CD14-positive monocyte (primary cell): ENCODE results near the gene ATP1A3. TPM values are rescaled to one million over a fixed set of nuclear protein-coding genes. Genes with fewer than 3 reads are reported as not detected.

ENCODE experiments used
- DNase-seq, 3 donors: peaks; one replicate each; pipeline ENCODE4 v3.0.0-alpha.2; 2011 to 2022
- H2AFZ ChIP-seq: 2 replicates; pipeline ENCODE4 v1.6.0; 2012; ENCODE audit warnings: mild to moderate bottlenecking, low read depth, low read length, inconsistent platforms; ENCODE audit not compliant: insufficient read depth, poor library complexity, severe bottlenecking
- H3K27ac ChIP-seq, 2 donors: 1 replicate in 1 of 2; 2 replicates in 1 of 2; pipeline ENCODE4 v1.5.1; 2012 to 2013; ENCODE audit warnings: low read length in 2 of 2, control low read depth in 1 of 2, inconsistent platforms in 1 of 2, low read depth in 1 of 2, mild to moderate bottlenecking in 1 of 2
- H3K27me3 ChIP-seq, 2 donors: one replicate each; pipeline versions ENCODE4 v1.6.0 to v1.6.1; 2011 to 2013; ENCODE audit warnings: low read length in 2 of 2; ENCODE audit not compliant: control insufficient read depth in 2 of 2, insufficient read depth in 2 of 2
- H3K36me3 ChIP-seq, 2 donors: replicated peaks in 1 of 2; 1 replicate in 1 of 2; 2 replicates in 1 of 2; pipeline versions ENCODE4 v1.5.1 to v1.6.1; 2012 to 2013; ENCODE audit warnings: low read length in 2 of 2, control low read depth in 1 of 2, inconsistent platforms in 1 of 2, mild to moderate bottlenecking in 1 of 2; ENCODE audit not compliant: insufficient read depth in 2 of 2, control insufficient read depth in 1 of 2
- H3K4me1 ChIP-seq, 2 donors: 1 replicate in 1 of 2; 2 replicates in 1 of 2; pipeline versions ENCODE4 v1.5.1 to v1.6.1; 2012 to 2013; ENCODE audit warnings: low read length in 2 of 2, control low read depth in 1 of 2, inconsistent platforms in 1 of 2, mild to moderate bottlenecking in 1 of 2, moderate library complexity in 1 of 2; ENCODE audit not compliant: insufficient read depth in 2 of 2, control insufficient read depth in 1 of 2
- H3K4me2 ChIP-seq: replicated peaks from 2 replicates; pipeline ENCODE3; 2012; ENCODE audit warnings: low read length, moderate library complexity, mild to moderate bottlenecking; ENCODE audit not compliant: poor library complexity, severe bottlenecking; ENCODE audit errors: extremely low read depth
- H3K4me3 ChIP-seq, 3 experiments: fragments of 200-600 bp in 1 of 3; sonication (generic) in 1 of 3; replicated peaks in 1 of 3; 1 replicate in 2 of 3; 2 replicates in 1 of 3; pipeline ENCODE4 v1.5.1; 2011 to 2013; ENCODE audit warnings: low read length in 3 of 3, mild to moderate bottlenecking in 3 of 3, control low read depth in 2 of 3, low read depth in 2 of 3, inconsistent platforms in 1 of 3, moderate library complexity in 1 of 3
- H3K79me2 ChIP-seq: 2 replicates; pipeline ENCODE4 v1.6.0; 2012; ENCODE audit warnings: mild to moderate bottlenecking, control low read depth, inconsistent platforms, low read length, moderate library complexity; ENCODE audit not compliant: insufficient read depth
- H3K9ac ChIP-seq: 2 replicates; pipeline ENCODE4 v1.6.0; 2017; ENCODE audit warnings: low read length, mild to moderate bottlenecking; ENCODE audit not compliant: insufficient read depth, poor library complexity, severe bottlenecking
- H3K9me3 ChIP-seq, 2 donors: replicated peaks in 1 of 2; 1 replicate in 1 of 2; 2 replicates in 1 of 2; pipeline versions ENCODE4 v1.5.1 to v1.6.1; 2012 to 2013; ENCODE audit warnings: low read length in 2 of 2, control low read depth in 1 of 2; ENCODE audit not compliant: control insufficient read depth in 1 of 2, insufficient read depth in 1 of 2
- H4K20me1 ChIP-seq: 2 replicates; pipeline ENCODE4 v1.6.0; 2012; ENCODE audit warnings: mild to moderate bottlenecking, low read length, control low read depth, moderate library complexity; ENCODE audit not compliant: insufficient read depth
- H3K27ac Mint-ChIP-seq, 7 donors: one replicate each; pipeline ENCODE4 v1.8.0; 2020; ENCODE audit warnings: mild to moderate bottlenecking in 7 of 7, mixed read lengths in 7 of 7, moderate library complexity in 6 of 7, inconsistent platforms in 2 of 7
- H3K27me3 Mint-ChIP-seq, 3 donors: one replicate each; pipeline ENCODE4 v1.8.0; 2021 to 2022; ENCODE audit warnings: low read depth in 3 of 3, mild to moderate bottlenecking in 3 of 3, mixed read lengths in 3 of 3, moderate library complexity in 3 of 3, inconsistent platforms in 1 of 3
- H3K36me3 Mint-ChIP-seq, 2 donors: one replicate each; pipeline ENCODE4 v1.8.0; 2020; ENCODE audit warnings: mixed read lengths in 2 of 2, inconsistent platforms in 1 of 2, mild to moderate bottlenecking in 1 of 2
- H3K4me1 Mint-ChIP-seq: one replicate; pipeline ENCODE4 v1.8.0; 2020; ENCODE audit warnings: mild to moderate bottlenecking, mixed read lengths
- H3K4me3 Mint-ChIP-seq, 2 donors: one replicate each; pipeline ENCODE4 v1.8.0; 2020; ENCODE audit warnings: mild to moderate bottlenecking in 2 of 2, mixed read lengths in 2 of 2, moderate library complexity in 1 of 2
- H3K9me3 Mint-ChIP-seq, 7 donors: one replicate each; pipeline ENCODE4 v1.8.0; 2020 to 2022; ENCODE audit warnings: mixed read lengths in 7 of 7, mild to moderate bottlenecking in 6 of 7, moderate library complexity in 6 of 7, inconsistent platforms in 2 of 7
- WGBS: methylation state at CpG from one replicate; pipeline ENCODE4 v1.1.5; 2013; ENCODE audit warnings: missing lambda C conversion rate; ENCODE audit not compliant: insufficient coverage; 5-methylcytosine and 5-hydroxymethylcytosine counted together
- intact Hi-C, 2 donors: fragments of 100-400 bp; cut with micrococcal nuclease; formaldehyde crosslinking; loops; one replicate each; pipeline versions ENCODE4 v1.15.0 to v1.15.1; 2023
- polyA plus RNA-seq, 3 donors: library from polyadenylated mRNA; depleted of rRNA in 1 of 3; unstranded in 2 of 3; stranded (reverse) in 1 of 3; fragments of 300-500 nt in 2 of 3; fragments of >200 nt in 1 of 3; fragmentation: Illumina TruSeq in 2 of 3; gene quantifications; 1 replicate in 2 of 3; 2 replicates in 1 of 3; pipeline ENCODE4 v1.2.3, GENCODE V29; 2012 to 2021
- TF ChIP-seq, protein P1 (sequence below): fragments of 200-600 bp; IDR thresholded peaks from one replicate; pipeline ENCODE4 v1.8.0; 2022; ENCODE audit warnings: antibody characterized with exemption, mild to moderate bottlenecking

Gene ATP1A3
- polyA plus RNA-seq, 3 donors = 0.07 to 0.10 TPM; not detected in 1

- 53% methylated on average over 8 of the region's 13 CpGs for WGBS
- Histone ChIP-seq H3K79me2 (no peaks in the 10 kb centered on the region), H3K4me2 (no peak overlapping the region), H3K4me1 (peaks cover 4 to 15% of the 10 kb centered on the region in 2 donors), H3K9me3 (peaks cover 0 to 6% of the 10 kb centered on the region in 2 donors), H3K27me3 (peaks cover 45 to 82% of the 10 kb centered on the region in 2 donors), H3K27ac (no peak overlapping the region), H3K9ac (no peak overlapping the region), H2AFZ (no peak overlapping the region), H4K20me1 (no peaks in the 10 kb centered on the region), H3K36me3 (no peaks in the 10 kb centered on the region), H3K4me3 (no peak overlapping the region)
- Mint-ChIP-seq H3K9me3 (peaks cover 0 to 14% (median 5%) of the 10 kb centered on the region in 7 donors), H3K27me3 (peaks cover 0 to 40% (median 29%) of the 10 kb centered on the region in 3 donors), H3K4me1 (peaks cover 17% of the 10 kb centered on the region), H3K36me3 (peaks cover 0 to 17% of the 10 kb centered on the region in 2 donors), H3K27ac (no peak overlapping the region), H3K4me3 (no peak overlapping the region)
- TF ChIP-seq, protein P1, sequence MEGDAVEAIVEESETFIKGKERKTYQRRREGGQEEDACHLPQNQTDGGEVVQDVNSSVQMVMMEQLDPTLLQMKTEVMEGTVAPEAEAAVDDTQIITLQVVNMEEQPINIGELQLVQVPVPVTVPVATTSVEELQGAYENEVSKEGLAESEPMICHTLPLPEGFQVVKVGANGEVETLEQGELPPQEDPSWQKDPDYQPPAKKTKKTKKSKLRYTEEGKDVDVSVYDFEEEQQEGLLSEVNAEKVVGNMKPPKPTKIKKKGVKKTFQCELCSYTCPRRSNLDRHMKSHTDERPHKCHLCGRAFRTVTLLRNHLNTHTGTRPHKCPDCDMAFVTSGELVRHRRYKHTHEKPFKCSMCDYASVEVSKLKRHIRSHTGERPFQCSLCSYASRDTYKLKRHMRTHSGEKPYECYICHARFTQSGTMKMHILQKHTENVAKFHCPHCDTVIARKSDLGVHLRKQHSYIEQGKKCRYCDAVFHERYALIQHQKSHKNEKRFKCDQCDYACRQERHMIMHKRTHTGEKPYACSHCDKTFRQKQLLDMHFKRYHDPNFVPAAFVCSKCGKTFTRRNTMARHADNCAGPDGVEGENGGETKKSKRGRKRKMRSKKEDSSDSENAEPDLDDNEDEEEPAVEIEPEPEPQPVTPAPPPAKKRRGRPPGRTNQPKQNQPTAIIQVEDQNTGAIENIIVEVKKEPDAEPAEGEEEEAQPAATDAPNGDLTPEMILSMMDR = no peak
- intact Hi-C loops = no loop called here
- no peak for DNase-seq
Measured at GRCh38 chr19:41924151-41925145, 69.6 kb downstream of the ATP1A3 start.

- Histone ChIP-seq H3K27me3 (peaks cover 37 to 75% of the 10 kb centered on the region in 2 donors), H3K4me3 (no peak overlapping the region), H3K36me3 (no peaks in the 10 kb centered on the region), H3K9ac (no peak overlapping the region), H3K27ac (no peak overlapping the region), H3K4me2 (no peak overlapping the region), H2AFZ (no peak overlapping the region), H3K4me1 (peaks cover 0 to 4% of the 10 kb centered on the region in 2 donors), H3K79me2 (no peaks in the 10 kb centered on the region), H3K9me3 (no peaks in the 10 kb centered on the region), H4K20me1 (no peaks in the 10 kb centered on the region)
- peaks cover 10% of the 10 kb centered on the region for H3K4me1 Mint-ChIP-seq
- WGBS = 58% methylated on average over 3 of the region's 6 CpGs
- H3K4me3 Mint-ChIP-seq = peak overlapping the region in 1 of 2 donors; percentile 54
- intact Hi-C loops = no loop called here
- no peak for DNase-seq
- H3K36me3 Mint-ChIP-seq = peaks cover 0 to 11% of the 10 kb centered on the region in 2 donors
- H3K27me3 Mint-ChIP-seq = peaks cover 0 to 30% (median 20%) of the 10 kb centered on the region in 3 donors
- no peak overlapping the region for H3K27ac Mint-ChIP-seq
- TF ChIP-seq, protein P1 = no peak
- H3K9me3 Mint-ChIP-seq = peaks cover 0 to 9% (median 5%) of the 10 kb centered on the region in 7 donors
Measured at GRCh38 chr19:41923045-41923788, 70.8 kb downstream of the ATP1A3 start.
